Regular cardiac myocyte (primary cell): ENCODE measurements around the gene KCNJ12. TPM values are rescaled to one million over a fixed set of nuclear protein-coding genes. Genes with fewer than 3 reads are reported as not detected.

Experiments used
- total RNA-seq: library from RNA; depleted of rRNA; stranded (reverse); fragments of >200 nt; gene quantifications from 2 replicates; pipeline ENCODE4 v1.2.3, GENCODE V29; 2014

KCNJ12 gene
- total RNA-seq = 0.38 and 1.7 TPM in 2 replicates

DNA sequence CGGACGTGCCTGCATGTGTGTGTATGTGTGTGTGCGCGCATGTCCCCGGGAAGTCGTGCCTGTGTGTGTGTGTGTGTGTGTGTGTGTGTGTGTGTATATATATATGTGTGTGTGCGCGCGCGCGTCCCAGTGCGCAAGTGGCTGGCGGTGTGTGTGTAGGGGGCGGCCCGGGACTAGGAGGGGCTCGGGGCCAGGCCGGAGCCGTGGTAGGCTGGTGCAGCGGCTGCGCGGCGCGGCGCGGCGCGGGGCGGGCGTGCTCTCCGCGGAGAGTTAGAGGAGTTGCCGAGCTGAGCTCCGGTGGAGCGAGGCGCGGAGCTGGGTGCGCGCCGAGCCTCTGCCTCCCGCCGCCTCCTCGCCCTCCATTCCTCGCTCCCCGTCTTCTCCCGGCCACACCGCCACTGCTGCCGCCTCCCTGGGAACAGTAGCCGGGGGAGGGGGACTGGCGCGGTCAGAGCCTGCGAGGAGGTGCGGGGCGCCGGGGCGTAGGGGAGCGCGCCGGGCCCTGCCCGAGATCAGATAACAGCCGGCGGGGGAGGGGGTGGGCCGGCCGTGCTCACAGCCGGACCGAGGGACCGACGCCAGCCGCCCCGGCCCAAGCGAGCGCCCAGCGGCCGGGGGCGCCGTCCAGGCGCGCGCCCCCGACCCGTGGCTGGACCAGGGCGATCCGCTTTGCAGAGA is at the start of gene KCNJ12:
TSS of gene KCNJ12 (plus strand) at position 277 of the 678 bp plus-strand sequence. CDS start 38,986 bp downstream, outside the sequence.

Other genes with a start within 250 kb of the KCNJ12 start
- 20.9 and 32.7 TPM in 2 replicates for gene DHRS7B, start 249.4 kb upstream of the KCNJ12 start, total RNA-seq
- gene TMEM11, start 162.2 kb upstream of the KCNJ12 start, total RNA-seq = 21.1 and 34.7 TPM in 2 replicates
- gene NATD1, start 122.9 kb upstream of the KCNJ12 start, total RNA-seq = 1.7 and 2.8 TPM in 2 replicates
- 29.9 and 33.4 TPM in 2 replicates for gene MAP2K3, start 91.6 kb upstream of the KCNJ12 start, total RNA-seq